ENCODE data around the gene TOM1L1.

TOM1L1 gene

DNA sequence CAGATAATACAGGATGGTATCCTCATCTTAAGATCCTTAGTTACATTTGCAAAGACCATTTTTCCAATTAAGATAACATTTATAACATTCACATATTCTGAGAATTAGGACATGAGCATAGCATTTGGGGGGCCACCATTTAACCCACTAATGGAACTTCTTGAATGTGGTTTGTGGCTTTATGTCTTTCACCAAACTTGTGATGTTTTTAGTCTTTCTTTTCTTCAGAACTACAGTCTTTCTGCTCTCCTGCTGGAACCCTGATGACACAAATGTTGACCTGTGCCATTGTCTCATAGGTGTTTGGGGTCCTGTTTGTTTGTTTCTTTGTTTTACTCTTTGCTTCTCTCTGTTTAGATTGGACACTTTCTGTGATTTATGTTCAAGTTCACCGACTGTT, 44.6 kb downstream of the TOM1L1 start:
- in situ Hi-C loops (cut with MboI; ENCODE audit: low sequenced_read_pairs): no loop called here

DNA sequence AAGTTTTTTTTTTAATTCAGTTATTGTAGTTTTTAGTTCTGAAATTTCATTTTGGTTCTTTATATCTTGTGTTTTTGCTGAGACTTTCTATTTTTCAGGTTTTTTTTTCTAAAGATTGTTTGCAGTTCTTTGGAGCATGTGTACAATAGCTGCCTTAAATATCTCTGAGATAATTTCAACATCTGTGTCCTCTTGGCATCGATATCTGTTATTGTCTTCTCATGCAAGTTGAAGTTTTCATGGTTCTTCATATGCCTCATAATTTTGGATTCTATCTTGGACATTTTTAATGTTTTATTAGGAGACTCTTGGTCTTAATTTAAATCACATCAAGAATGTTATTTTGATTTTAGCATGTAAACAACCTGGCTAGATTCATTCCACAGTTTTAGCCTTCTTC, 45.0 kb downstream of the TOM1L1 start:
- in situ Hi-C loops (cut with MboI; ENCODE audit: low sequenced_read_pairs): no loop called here

DNA sequence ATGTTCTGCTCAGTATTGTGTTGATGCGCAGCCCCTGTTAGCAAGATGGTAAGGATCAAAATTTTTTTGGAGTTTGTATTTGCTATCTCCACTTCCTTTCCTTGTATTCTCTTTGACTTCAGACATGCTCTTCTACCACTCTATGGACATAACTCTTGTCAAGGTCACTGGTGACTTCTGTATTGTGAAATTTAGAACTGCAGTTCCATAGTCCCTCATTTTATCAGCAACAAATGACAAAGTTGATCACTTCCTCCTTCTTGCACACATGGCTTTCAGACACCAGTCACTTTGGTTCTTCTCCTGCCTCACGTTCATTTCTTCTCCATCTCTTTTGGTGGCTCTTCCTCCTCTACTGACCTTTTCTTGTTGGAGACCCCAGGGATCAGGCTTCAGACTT, 46.7 kb downstream of the TOM1L1 start:
- in situ Hi-C loops (cut with MboI; ENCODE audit: low sequenced_read_pairs): no loop called here

DNA sequence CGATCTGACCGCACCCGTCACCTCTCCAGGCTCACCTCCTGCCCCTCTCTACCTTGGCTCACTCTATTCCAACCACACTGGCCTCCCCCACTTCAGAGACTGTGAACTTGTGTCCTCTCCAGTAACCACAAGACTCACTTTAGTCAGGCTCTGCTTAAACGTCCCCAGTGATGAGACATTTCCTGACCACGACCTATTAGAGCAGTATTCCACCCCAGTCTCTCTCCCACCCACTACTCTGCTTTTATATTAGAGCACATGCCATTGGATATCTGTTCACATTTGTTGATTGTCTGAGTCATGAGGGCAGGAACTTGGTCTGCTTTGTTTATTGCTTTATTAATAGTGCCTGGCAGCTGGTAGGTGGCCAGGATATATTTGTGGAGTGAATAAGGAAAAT, 47.7 kb downstream of the TOM1L1 start:
- in situ Hi-C loops (cut with MboI; ENCODE audit: low sequenced_read_pairs): no loop called here

DNA sequence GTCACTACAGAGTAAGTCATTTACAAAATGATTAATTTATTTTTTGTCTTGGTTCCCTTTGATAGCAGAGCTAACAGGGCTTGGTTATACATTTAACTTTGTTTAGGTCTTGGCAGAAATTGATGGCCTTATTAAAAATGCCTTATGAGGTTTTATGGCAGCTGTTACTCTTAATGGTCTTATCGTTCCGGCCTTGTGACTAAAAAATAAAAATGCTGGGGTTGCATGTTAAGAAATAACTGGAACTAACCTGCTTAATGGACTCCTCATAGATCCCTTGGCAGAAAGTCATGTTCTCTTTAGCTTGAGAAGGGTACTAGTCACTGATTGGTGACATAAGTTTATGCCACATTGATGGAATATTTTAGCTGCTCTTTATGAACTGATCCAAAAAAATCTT, 49.5 kb downstream of the TOM1L1 start:
- in situ Hi-C loops (cut with MboI; ENCODE audit: low sequenced_read_pairs): no loop called here

DNA sequence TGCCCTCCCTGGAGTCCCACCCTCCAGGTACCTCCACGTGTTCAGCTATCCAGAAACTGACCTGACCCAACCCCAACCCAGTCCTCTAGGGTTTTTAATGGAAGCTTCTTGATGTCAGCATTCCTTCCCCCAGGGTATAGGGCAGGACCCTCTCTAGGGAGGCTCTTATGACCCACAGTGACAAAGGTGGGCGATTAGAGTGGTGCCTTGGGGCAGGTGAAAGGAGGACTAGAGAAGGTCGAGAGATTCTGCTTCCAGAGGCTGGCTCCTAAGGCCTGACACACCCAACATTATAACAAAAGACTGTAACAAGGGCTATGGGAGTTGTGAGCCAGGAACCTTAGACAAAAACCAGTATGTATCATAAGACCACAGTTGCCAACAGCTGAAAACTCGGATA, 50.6 kb downstream of the TOM1L1 start:
- in situ Hi-C loops (cut with MboI; ENCODE audit: low sequenced_read_pairs): no loop called here

DNA sequence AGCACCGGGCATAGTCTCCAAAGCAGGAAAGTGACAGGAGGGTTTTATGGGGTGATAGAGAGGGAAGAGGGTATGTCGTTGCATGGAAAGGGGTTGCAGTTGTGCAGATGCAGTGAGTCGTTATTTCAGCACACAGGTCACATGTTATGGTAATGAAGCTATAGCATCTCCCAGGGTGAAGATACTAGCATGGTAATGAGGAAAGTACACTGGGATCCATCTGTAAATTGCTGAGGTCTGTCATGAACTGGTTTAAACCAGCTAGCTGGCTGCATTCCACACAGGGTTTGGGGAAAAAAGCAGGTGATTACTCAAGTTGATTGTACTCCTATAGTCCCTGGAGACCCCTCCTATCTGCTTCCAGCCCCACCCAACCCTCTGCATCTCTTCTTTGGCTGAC, 56.1 kb downstream of the TOM1L1 start:
- in situ Hi-C loops (cut with MboI; ENCODE audit: low sequenced_read_pairs): no loop called here

DNA sequence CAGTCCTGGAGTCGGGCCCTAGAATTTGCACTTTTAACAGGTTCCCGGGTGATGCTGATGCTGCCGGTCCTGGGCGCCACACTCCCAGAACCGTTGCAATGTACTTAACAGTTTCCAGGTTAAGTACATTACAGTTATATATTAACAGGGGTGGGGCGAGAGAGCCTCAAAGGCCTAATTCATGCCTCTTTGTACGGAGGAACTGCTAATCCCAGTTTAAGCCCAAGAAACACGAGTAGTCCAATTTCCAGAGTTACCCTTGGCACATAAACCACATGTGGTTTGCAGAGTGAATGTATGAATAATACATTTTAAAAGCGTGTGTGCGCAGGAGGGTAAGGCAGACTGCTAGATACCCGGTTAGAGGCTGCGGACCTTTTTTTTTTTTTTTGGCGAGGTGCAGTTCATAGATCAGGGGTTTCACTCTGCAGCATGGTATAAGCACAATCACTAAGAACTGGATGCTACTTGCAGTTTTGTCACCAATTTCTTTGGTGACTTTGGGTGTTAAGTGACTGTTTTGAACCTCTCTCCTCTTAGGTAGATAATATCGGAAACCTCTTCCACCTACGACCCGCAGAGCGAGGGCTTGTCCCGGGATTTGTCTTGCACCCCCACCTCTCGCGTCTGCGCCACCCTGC, 67.1 kb downstream of the TOM1L1 start:
- in situ Hi-C loops (cut with MboI; ENCODE audit: low sequenced_read_pairs): no loop called here

DNA sequence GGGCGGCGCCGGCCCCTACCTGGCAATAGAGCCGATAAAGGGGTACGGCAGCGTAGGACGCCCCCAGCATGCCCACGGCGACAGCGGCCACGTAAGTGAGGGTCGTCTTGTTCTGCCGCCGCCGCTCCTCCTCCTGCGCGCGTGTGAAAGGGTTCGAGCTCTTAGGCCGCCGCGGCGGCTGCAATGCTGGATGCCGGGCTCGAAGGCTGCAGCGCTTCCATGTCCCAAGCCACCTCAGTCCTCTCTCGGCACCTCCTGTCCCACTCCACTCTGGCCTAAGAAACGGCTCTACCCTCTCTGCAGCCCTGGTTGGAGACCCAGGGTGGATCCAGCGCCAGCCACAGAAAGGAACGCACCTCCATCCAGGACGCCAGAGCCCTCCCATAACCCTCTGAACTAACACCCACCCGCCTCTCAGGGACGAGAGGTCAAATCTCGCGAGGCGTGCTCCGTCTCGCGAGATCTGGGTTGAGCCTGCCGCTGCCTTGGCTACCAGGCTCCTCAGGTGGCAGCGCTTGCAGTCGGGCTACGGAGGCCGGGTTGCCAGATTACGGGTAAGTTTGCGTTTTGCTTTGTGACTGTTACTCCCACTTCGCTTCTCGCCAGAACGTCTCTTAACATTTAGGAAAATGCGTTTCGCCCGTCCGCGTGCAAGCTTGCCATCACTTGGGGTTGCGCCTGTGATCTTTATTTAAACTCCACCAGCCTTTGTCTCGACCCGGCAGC, 67.8 kb downstream of the TOM1L1 start, which contains the start of the genes COX11 and STXBP4:
Gene COX11 (minus strand): TSS at position 393 of the 726 bp plus-strand sequence. CDS start 8 bp downstream, at position 385.
Gene STXBP4 (plus strand): TSS at position 504 of the 726 bp plus-strand sequence. CDS start 17,455 bp downstream, outside the sequence.
- in situ Hi-C loops (cut with MboI; ENCODE audit: low sequenced_read_pairs): no loop called here

DNA sequence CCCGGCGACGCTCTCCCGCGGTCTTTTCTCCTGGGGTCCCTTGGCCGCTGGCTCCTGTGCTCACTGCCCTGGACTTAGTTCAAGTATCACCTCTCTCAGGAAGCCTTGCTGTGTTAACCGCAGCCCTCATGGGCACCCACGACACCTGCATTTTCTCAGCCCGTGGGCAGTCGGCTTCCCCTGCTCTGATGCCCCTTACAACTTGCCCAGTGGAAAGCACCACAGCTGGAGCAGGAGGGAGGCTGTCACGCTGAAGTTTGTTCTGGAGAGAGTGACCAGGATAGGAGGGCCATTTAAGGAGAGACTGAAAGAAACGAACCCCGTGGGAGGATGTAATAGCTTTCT, 68.3 kb downstream of the TOM1L1 start:
- in situ Hi-C loops (cut with MboI; ENCODE audit: low sequenced_read_pairs): no loop called here

DNA sequence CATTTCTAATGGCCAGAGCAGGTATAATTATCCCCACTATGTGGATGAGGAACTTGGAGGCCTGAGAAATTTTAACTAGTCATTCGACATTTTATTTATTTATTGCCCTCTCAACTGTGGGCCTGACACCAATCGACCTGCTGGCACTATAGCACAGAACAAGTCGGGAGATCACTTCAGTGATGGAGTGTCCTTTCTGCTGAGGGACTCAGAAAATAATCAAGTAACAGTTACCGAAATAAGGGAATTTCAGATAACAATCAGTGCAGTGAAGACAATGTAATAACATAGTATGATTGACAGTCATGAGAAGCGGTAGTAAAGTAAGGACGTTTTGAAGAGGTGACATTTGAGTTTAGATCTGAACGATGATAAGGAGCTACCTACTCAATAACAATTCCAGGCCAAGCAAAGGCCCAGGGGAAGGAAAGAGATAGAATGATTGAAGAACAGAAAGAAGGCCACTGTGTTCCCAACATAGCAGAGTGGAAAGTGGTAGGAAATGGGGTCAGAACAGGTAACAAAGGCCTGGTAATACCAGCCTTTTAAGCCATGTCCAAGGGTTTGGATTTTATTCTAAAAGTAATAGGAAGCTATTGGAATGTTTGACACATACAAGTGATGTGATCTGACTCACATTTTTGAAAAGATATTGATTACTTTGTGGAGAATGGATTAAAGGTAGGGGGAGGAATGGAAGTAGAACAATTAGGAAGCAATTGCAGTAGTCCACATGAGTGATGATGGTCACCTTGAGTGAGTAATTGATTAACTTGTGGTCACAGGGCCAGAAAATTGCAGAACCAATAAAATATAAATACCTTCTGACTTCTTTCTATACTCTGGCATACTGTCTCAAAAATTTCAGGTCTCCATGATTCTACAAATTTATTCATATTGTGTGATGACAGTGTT, 69.3 kb downstream of the TOM1L1 start:
- in situ Hi-C loops (cut with MboI; ENCODE audit: low sequenced_read_pairs): no loop called here

DNA sequence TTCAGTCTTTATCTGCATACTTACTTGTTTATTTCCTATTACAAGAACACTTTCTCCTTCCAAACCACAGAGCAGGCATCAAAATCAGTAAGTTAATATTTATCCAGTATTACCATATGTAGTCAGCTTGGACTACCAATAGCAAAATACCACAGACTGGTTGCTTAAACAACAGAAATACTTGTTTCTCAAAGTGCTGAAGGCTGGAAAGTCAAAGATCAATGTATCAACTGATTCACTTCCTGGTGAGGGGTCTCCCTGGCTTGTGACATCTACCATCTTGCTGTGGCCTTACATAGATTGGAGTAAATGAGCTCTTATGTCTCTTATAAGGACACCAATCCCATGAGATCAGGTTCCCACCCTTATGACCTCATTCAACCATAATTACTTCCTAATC, 70.5 kb downstream of the TOM1L1 start:
- in situ Hi-C loops (cut with MboI; ENCODE audit: low sequenced_read_pairs): no loop called here

DNA sequence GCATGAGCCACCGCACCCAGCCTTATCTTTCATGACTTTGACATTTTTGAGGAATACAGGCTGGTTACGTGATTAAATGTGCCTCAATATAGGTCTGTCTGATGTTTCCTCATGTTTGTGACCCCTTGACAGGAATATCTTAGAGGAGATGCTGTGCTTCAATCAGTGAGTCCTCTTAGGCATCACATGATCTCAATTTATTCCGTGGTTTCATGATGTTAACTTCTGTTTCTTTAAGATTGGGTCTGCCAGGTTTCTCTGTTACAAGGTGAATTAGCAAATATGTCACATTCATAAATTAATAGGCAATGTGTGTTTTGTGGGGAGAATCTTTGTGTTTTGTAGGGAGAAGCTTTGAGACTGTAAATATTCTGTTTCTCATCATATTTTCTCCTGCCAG, 71.2 kb downstream of the TOM1L1 start:
- in situ Hi-C loops (cut with MboI; ENCODE audit: low sequenced_read_pairs): no loop called here

DNA sequence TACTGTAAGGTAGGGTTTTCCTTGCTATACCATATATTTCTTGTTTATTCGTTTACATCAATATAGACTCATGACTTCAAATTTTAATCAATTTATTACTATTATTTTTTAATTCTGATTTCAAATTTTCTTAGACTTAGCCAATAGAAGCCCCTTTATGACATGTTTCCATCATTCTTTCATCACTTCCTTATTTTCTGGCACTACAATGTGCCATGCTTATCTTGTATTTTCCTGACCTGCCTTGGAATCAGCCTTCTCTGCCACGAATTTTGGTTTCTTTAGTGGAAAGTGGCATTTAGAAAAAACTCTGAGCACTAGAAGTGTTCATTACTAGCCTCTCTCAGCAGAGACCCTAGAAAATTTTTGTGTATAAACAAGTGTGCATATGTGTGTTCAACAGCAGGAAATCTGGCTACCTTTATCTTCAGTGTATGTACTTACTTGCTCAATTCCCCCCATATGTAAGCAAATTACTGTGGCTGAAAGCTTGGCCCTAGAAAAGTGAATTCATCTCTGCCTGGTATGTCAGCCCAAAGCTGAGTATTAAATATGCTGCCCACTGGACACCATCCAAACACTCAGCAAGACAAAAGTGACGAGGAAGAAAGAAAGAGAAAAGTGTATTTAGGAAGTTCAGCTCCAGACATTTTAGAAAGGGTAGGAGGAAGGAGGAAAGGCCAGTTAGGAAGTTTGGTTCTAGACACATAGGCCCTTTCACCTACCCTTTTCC, 71.9 kb downstream of the TOM1L1 start:
- in situ Hi-C loops (cut with MboI; ENCODE audit: low sequenced_read_pairs): no loop called here

DNA sequence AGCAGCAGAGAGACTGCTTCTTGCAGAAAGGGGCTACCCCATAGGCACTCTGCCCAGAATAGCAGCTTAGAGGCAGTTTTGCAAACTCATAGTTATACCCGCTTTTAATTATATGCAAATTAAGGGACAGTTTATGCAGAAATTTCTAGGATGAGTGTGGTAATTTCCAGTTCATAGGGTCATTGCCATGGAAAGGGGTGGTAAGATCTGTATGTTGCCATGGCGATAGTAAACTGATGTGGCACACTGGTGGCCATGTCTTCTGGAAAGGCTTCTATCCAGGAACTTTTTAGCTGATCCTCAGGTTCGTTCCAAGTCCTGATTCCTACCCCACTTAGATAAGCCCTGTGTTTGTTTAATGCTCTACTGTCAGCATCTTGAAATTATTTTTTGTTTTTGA, 74.1 kb downstream of the TOM1L1 start:
- in situ Hi-C loops (cut with MboI; ENCODE audit: low sequenced_read_pairs): loop anchor here (25.0 kb wide), 1 partner anchor 313 kb away; no protein-coding TSS in a partner anchor

DNA sequence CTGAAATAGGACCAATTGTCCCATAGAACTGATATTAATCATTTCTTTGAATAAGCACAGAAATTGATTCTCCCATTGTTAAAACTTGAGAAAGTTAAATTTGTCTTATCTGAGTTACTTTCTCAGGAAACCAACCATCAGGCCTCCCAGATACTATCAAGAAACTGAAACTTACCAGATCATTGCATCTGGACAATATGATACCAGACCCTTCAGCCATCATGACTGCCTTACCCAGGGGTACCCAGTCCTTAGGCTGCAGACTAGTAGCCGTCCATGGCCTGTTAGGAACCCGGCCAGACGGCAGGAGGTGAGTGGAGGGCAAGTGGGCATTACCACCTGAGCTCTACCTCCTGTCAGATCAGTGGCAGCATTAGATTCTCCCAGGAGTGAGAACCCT, 75.7 kb downstream of the TOM1L1 start:
- in situ Hi-C loops (cut with MboI; ENCODE audit: low sequenced_read_pairs): loop anchor here (25.0 kb wide), 1 partner anchor 311 kb away; no protein-coding TSS in a partner anchor

DNA sequence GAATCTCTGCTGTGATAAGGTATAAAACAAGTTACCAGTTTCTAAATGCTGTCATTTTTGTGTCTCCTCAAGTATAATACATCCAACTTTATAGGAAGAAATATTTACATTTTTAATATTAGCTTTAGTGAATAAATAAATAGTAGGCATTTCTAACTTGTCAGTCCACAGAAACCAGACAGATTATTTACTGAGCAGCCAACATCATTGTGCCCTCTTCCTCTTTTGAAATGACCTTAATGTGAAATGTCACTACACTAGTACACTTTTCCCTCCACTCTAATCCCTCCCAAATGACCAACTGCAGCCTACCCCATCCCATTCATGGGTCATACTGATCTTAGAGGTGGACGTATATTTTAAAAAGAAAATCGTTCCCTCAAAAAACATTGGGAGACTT, 77.1 kb downstream of the TOM1L1 start:
- in situ Hi-C loops (cut with MboI; ENCODE audit: low sequenced_read_pairs): loop anchor here (25.0 kb wide), 1 partner anchor 310 kb away; no protein-coding TSS in a partner anchor

DNA sequence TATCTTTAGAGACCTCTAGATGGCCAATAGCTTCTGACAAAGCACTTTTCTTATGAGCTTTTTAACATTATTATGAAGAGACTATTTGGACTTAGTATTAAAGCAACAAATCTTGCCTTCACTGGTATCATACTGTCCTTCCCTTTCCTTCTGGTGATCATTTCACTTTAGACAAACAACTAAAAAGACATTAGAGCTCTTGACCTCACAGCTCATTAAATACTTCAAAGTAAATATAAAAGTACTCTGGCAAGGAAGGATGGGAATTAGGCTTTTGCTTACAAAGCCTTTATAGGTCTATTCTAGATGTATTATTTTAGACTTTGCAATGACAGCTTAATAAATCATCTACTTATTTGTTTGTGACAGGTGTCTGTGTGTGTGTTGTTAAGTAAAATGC, 79.0 kb downstream of the TOM1L1 start:
- in situ Hi-C loops (cut with MboI; ENCODE audit: low sequenced_read_pairs): loop anchor here (25.0 kb wide), 1 partner anchor 308 kb away; no protein-coding TSS in a partner anchor

DNA sequence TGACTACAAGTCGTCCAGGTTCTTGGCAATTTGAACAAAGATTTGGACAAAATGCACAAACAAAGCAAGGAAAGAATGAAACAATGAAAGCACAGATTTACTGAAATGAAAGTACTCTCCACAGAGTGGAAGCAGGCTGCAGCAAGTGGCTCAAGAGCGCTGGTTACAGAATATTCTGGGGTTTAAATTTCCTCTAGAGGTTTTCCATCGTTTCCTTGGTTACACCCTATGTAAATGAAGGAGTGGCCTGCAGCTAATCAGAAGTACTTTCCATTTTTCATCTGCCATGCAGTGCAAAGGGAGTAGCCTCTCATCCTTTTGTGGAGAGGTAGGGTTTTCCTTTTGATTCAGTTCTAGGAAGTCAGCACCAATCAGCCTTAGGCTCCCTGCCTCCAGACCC, 79.7 kb downstream of the TOM1L1 start:
- in situ Hi-C loops (cut with MboI; ENCODE audit: low sequenced_read_pairs): loop anchor here (25.0 kb wide), 1 partner anchor 307 kb away; no protein-coding TSS in a partner anchor

DNA sequence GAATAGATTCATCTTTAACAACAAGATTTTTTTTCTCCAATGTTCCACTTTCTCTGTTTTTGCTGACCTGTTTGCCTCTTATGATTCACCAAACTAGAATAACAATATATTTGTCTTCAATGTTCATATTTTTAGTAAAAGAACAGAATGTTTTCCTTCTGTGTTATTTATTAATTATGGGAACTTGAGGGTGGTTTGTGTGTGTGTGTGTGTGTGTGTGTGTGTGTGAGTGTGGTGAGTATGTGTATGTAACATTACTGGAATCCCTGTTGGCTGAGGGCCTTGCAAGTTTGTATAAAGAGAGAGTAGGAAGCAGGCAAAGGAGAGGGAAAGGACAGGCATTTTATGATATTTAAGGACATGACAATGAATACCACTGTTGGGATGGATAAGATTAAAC, 81.7 kb downstream of the TOM1L1 start:
- in situ Hi-C loops (cut with MboI; ENCODE audit: low sequenced_read_pairs): loop anchor here (25.0 kb wide), 1 partner anchor 305 kb away; no protein-coding TSS in a partner anchor

All from HL-60/S4 treated with retinoic acid at 250 ng/mL for 4 days and 3 days (cell line).